ENCODE results near the gene CCL4.

GRCh38 chr17:36133602-36134236 lies 30.1 kb downstream of the CCL4 start:
- TF ChIP-seq EZH2phosphoT487 (IDR thresholded peaks at IDR 0.05; ENCODE audit: low read length) (no peak), EZH2 (optimal IDR thresholded peaks at IDR 0.05; ENCODE audit: low read depth, low read length) (no peak), CTCF (IDR thresholded peaks at IDR 0.05; ENCODE audit: low read length) (no peak)
